ENCODE measurements around the gene PI4K2A. TPM values are rescaled to one million over a fixed set of nuclear protein-coding genes. Genes with fewer than 3 reads are reported as not detected.

Gene PI4K2A
- total and polyA plus RNA-seq, 2 donors (not counting 1 experiment from before 2014, with no cell fraction given) = 26.6 to 30.7 TPM

DNA sequence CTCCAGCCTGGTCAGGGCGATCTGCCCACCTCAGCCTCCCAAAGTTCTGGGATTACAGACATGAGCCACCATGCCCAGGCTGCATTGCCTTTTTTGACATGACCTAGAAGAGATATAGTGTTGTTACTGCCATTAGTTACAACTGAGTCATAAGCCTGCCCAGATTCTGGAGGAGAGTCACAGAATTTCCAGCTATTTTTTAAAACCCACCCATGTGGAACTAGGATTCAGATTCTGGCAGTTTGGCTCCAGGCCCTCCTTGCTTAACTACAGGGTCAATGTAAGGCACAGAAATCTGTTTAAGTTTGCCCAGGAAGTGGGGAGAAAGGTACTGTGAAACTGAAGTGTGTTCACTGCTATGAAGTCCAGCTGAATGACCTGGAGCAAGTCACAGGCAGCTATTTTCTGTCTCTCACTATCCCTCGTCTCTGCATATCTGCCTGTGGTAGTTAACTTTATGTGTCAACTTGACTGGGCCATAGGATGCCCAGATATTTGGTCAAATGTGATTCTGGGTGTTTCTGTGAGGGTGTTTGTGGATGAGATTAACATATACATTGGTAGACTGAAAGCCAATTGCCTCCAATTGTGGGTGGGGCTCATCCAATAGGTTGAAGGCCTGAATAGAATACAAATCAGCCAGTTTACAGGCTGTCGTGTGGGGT is 64.7 kb downstream of the PI4K2A start:
- Histone ChIP-seq H3K36me3 (ENCODE audit: control insufficient read depth, insufficient read depth, low read length) (no peaks in the 10 kb centered on the region), H3K9me3 (ENCODE audit: control insufficient read depth, insufficient read depth, low read depth, low read length) (no peaks in the 10 kb centered on the region), H4K20me1 (ENCODE audit: control insufficient read depth, extremely low read depth, insufficient read depth, low read length) (no peaks in the 10 kb centered on the region), H3K9ac (ENCODE audit: insufficient read depth, low read length) (no peak overlapping the region), H3K4me1 (ENCODE audit: control insufficient read depth, extremely low read depth, insufficient read depth, low read length) (peaks cover 10% of the 10 kb centered on the region), H2AFZ (ENCODE audit: low read length) (no peak overlapping the region), H3K4me2 (ENCODE audit: extremely low read depth, insufficient read depth, low read length) (no peak overlapping the region), H3K27me3 (ENCODE audit: control insufficient read depth, insufficient read depth, low read length) (no peaks in the 10 kb centered on the region), H3K4me3 (replicated peaks in 1 of 4; ENCODE audit: control extremely low read depth in 1 of 4, insufficient read depth in 1 of 4, low read depth in 3 of 4, low read length in 4 of 4) (no peak overlapping the region), H3K27ac (ENCODE audit: insufficient read depth, low read length) (no peak overlapping the region), H3K79me2 (ENCODE audit: control insufficient read depth, insufficient read depth, low read length) (no peaks in the 10 kb centered on the region)
- DNase-seq (ENCODE audit: low read depth in 2 of 2) = no peak
- TF ChIP-seq EZH2 (IDR thresholded peaks at IDR 0.05; ENCODE audit: low read length, missing control alignments) = no peak
- TF ChIP-seq, protein P1, sequence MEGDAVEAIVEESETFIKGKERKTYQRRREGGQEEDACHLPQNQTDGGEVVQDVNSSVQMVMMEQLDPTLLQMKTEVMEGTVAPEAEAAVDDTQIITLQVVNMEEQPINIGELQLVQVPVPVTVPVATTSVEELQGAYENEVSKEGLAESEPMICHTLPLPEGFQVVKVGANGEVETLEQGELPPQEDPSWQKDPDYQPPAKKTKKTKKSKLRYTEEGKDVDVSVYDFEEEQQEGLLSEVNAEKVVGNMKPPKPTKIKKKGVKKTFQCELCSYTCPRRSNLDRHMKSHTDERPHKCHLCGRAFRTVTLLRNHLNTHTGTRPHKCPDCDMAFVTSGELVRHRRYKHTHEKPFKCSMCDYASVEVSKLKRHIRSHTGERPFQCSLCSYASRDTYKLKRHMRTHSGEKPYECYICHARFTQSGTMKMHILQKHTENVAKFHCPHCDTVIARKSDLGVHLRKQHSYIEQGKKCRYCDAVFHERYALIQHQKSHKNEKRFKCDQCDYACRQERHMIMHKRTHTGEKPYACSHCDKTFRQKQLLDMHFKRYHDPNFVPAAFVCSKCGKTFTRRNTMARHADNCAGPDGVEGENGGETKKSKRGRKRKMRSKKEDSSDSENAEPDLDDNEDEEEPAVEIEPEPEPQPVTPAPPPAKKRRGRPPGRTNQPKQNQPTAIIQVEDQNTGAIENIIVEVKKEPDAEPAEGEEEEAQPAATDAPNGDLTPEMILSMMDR (conservative IDR thresholded peaks at IDR 0.05 in 1 of 2, IDR thresholded peaks at IDR 0.05 in 1 of 2; ENCODE audit: low read depth in 1 of 2, low read length in 2 of 2) = no peak

DNA sequence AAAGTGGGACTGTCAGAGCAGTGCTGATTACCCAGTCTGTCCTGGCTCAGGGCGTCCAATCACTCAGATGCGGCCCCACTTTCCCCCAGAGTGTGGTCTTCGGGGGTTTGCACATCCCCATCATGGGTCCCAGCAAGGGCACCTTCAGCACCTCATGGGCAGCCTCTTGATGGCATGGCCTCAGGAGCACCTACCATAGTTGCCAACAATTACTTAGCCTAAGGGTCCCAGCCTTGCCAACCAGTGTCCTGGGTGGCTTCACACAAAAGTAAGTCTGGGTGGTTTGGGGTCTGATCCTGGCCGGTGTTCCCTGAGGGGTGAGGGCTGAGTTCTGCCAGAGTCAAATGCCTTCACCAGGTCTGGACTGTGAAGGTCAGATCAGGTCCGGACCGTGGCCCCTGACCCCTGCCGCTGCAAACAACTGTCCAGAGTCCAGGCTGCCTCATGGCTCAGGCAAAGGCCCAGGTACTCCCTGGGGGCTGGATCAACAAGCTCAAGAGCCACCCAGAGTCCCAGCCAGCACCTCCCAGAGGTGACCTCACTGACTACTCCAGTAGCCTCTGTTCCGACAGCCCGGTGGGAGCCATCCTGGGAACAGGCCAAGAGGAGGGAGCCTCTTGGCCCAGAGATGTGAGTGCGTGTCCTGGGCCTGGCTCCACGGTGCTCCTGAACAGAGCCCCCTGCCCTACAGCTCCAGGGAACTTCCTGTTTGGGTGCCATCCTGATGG is 66.8 kb downstream of the PI4K2A start:
- Histone ChIP-seq H3K4me3 (replicated peaks in 1 of 4; ENCODE audit: control extremely low read depth in 1 of 4, insufficient read depth in 1 of 4, low read depth in 3 of 4, low read length in 4 of 4) (no peak overlapping the region), H3K9ac (ENCODE audit: insufficient read depth, low read length) (no peak overlapping the region), H3K9me3 (ENCODE audit: control insufficient read depth, insufficient read depth, low read depth, low read length) (no peaks in the 10 kb centered on the region), H3K27me3 (ENCODE audit: control insufficient read depth, insufficient read depth, low read length) (no peaks in the 10 kb centered on the region), H3K27ac (ENCODE audit: insufficient read depth, low read length) (no peak overlapping the region), H3K4me2 (ENCODE audit: extremely low read depth, insufficient read depth, low read length) (no peak overlapping the region), H3K79me2 (ENCODE audit: control insufficient read depth, insufficient read depth, low read length) (no peaks in the 10 kb centered on the region), H2AFZ (ENCODE audit: low read length) (no peak overlapping the region), H4K20me1 (ENCODE audit: control insufficient read depth, extremely low read depth, insufficient read depth, low read length) (no peaks in the 10 kb centered on the region), H3K4me1 (ENCODE audit: control insufficient read depth, extremely low read depth, insufficient read depth, low read length) (peaks cover 10% of the 10 kb centered on the region), H3K36me3 (ENCODE audit: control insufficient read depth, insufficient read depth, low read length) (no peaks in the 10 kb centered on the region)
- TF ChIP-seq EZH2 (IDR thresholded peaks at IDR 0.05; ENCODE audit: low read length, missing control alignments) = no peak
- TF ChIP-seq, protein P1 (conservative IDR thresholded peaks at IDR 0.05 in 1 of 2, IDR thresholded peaks at IDR 0.05 in 1 of 2; ENCODE audit: low read depth in 1 of 2, low read length in 2 of 2) = no peak
- no peak for DNase-seq (ENCODE audit: low read depth in 2 of 2)

DNA sequence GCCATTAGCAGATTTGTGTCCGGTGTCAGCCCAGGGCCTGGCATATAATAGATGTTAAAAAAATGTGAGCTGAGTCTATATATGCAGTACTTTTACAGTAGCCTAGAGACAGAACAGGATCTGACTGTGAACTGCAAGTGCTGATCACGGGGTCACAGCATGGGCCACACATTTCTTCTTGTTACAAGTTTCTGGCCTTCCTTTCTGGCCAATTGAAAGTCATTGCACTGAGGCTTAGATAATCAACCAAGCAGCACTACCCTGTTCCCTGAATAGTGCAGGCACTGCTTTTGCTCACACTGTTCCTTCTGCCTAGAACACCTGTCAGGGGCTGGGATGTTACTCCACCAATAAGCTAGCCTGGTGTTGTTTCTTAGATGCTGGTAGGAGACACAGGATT is 67.7 kb downstream of the PI4K2A start:
- Histone ChIP-seq H3K79me2 (ENCODE audit: control insufficient read depth, insufficient read depth, low read length) (no peaks in the 10 kb centered on the region), H3K27ac (ENCODE audit: insufficient read depth, low read length) (no peak overlapping the region), H2AFZ (ENCODE audit: low read length) (no peak overlapping the region), H3K4me3 (replicated peaks in 1 of 4; ENCODE audit: control extremely low read depth in 1 of 4, insufficient read depth in 1 of 4, low read depth in 3 of 4, low read length in 4 of 4) (no peak overlapping the region), H4K20me1 (ENCODE audit: control insufficient read depth, extremely low read depth, insufficient read depth, low read length) (no peaks in the 10 kb centered on the region), H3K9ac (ENCODE audit: insufficient read depth, low read length) (no peak overlapping the region), H3K4me2 (ENCODE audit: extremely low read depth, insufficient read depth, low read length) (no peak overlapping the region), H3K27me3 (ENCODE audit: control insufficient read depth, insufficient read depth, low read length) (no peaks in the 10 kb centered on the region), H3K9me3 (ENCODE audit: control insufficient read depth, insufficient read depth, low read depth, low read length) (no peaks in the 10 kb centered on the region), H3K36me3 (ENCODE audit: control insufficient read depth, insufficient read depth, low read length) (no peaks in the 10 kb centered on the region), H3K4me1 (ENCODE audit: control insufficient read depth, extremely low read depth, insufficient read depth, low read length) (peaks cover 10% of the 10 kb centered on the region)
- TF ChIP-seq EZH2 (IDR thresholded peaks at IDR 0.05; ENCODE audit: low read length, missing control alignments) = no peak
- TF ChIP-seq, protein P1 (conservative IDR thresholded peaks at IDR 0.05 in 1 of 2, IDR thresholded peaks at IDR 0.05 in 1 of 2; ENCODE audit: low read depth in 1 of 2, low read length in 2 of 2) = no peak
- DNase-seq (ENCODE audit: low read depth in 2 of 2) = no peak

Measured in fibroblast of lung (primary cell).